ENCODE data around the gene ABHD12.
A peak's percentile ranks its signal among the peaks of the same experiment; 100 is the strongest.
"Not testable (repeated sequence)": the region's sequence is repeated elsewhere in the genome, so short reads cannot be mapped to it uniquely, and the experiment has no call there.

ABHD12 gene

GRCh38 chr20:25418776-25419175, 28.1 kb upstream of the ABHD12 start:
- no peak overlapping the region for H3K4me3 ChIP-seq (ENCODE audit: low read depth, low read length)
- no peak for TF ChIP-seq CTCF (conservative IDR thresholded peaks at IDR 0.05; ENCODE audit: low read depth, low read length)
- DNase-seq (ENCODE audit: low read depth) = peak; percentile 60

GRCh38 chr20:25408890-25409289, 18.3 kb upstream of the ABHD12 start:
- no peak for TF ChIP-seq CTCF (conservative IDR thresholded peaks at IDR 0.05; ENCODE audit: low read depth, low read length)
- DNase-seq (ENCODE audit: low read depth) = no peak
- H3K4me3 ChIP-seq (ENCODE audit: low read depth, low read length) = no peak overlapping the region

- H3K4me3 ChIP-seq (ENCODE audit: low read depth, low read length) = peak overlapping the region; percentile 91
- no peak for TF ChIP-seq CTCF (conservative IDR thresholded peaks at IDR 0.05; ENCODE audit: low read depth, low read length)
- DNase-seq (ENCODE audit: low read depth) = no peak
These were observed 17.5 kb upstream of the ABHD12 start for GRCh38 chr20:25408170-25408547.

GRCh38 chr20:25407311-25408169, 16.9 kb upstream of the ABHD12 start, which contains the start of gene GINS1:
Gene GINS1 (plus strand): TSS chr20:25407673. CDS start chr20:25407821, 148 bp downstream.
- TF ChIP-seq CTCF (conservative IDR thresholded peaks at IDR 0.05; ENCODE audit: low read depth, low read length) = no peak
- H3K4me3 ChIP-seq (ENCODE audit: low read depth, low read length) = peak within 1 kb of the TSS; percentile 91
- DNase-seq (ENCODE audit: low read depth) = peak; percentile 87

- no peak for TF ChIP-seq CTCF (conservative IDR thresholded peaks at IDR 0.05; ENCODE audit: low read depth, low read length)
- peak; percentile 33 for DNase-seq (ENCODE audit: low read depth)
- no peak overlapping the region for H3K4me3 ChIP-seq (ENCODE audit: low read depth, low read length)
These were observed 11.9 kb upstream of the ABHD12 start for GRCh38 chr20:25402583-25402982.

- not testable (repeated sequence) for DNase-seq (ENCODE audit: low read depth)
These were observed 9.7 kb upstream of the ABHD12 start for GRCh38 chr20:25400291-25400732.

GRCh38 chr20:25399037-25399430, 8.4 kb upstream of the ABHD12 start:
- TF ChIP-seq CTCF (conservative IDR thresholded peaks at IDR 0.05; ENCODE audit: low read depth, low read length) = peak; percentile 69
- DNase-seq (ENCODE audit: low read depth) = peak; percentile 91
- H3K4me3 ChIP-seq (ENCODE audit: low read depth, low read length) = no peak overlapping the region

More at GRCh38 chr20:25400291-25400732, 9.7 kb upstream of the ABHD12 start:
- H3K4me3 ChIP-seq (ENCODE audit: low read depth, low read length) = not testable (repeated sequence)

Data from choroid plexus epithelial cell (primary cell).